ENCODE measurements around the gene MOK. TPM values are rescaled to one million over a fixed set of nuclear protein-coding genes. Genes with fewer than 3 reads are reported as not detected.

The MOK gene
- total and polyA plus RNA-seq, 2 donors: 12.9 to 19.3 TPM

- Histone ChIP-seq H3K4me1 (ENCODE audit: insufficient read depth) (no peaks in the 10 kb centered on the region), H3K4me3 (ENCODE audit: low read depth, low read length) (no peak overlapping the region), H3K27ac (ENCODE audit: low read depth) (no peak overlapping the region), H3K36me3 (ENCODE audit: insufficient read depth) (peaks cover 4% of the 10 kb centered on the region)
- DNase-seq (ENCODE audit: extremely low spot score): no peak
- WGBS: 90% methylated on average over 10 of the region's 10 CpGs
These were observed 91.5 kb downstream of the MOK start for GRCh38 chr14:102213470-102213869.

- H3K36me3 ChIP-seq (ENCODE audit: insufficient read depth): peaks cover 4% of the 10 kb centered on the region
- WGBS: 93% methylated on average over 10 of the region's 10 CpGs
These were observed 92.1 kb downstream of the MOK start for GRCh38 chr14:102212845-102213244.

GRCh38 chr14:102212356-102212755 is 92.6 kb downstream of the MOK start:
- no peak for DNase-seq (ENCODE audit: extremely low spot score)
- H3K27ac ChIP-seq (ENCODE audit: low read depth): no peak overlapping the region
- no peaks in the 10 kb centered on the region for H3K4me1 ChIP-seq (ENCODE audit: insufficient read depth)
- H3K36me3 ChIP-seq (ENCODE audit: insufficient read depth): peaks cover 4% of the 10 kb centered on the region
- 94% methylated on average over 8 of the region's 8 CpGs for WGBS
- H3K4me3 ChIP-seq (ENCODE audit: low read depth, low read length): no peak overlapping the region

More at GRCh38 chr14:102212845-102213244, 92.1 kb downstream of the MOK start:
- DNase-seq (ENCODE audit: extremely low spot score): no peak
- Histone ChIP-seq H3K4me3 (ENCODE audit: low read depth, low read length) (no peak overlapping the region), H3K27ac (ENCODE audit: low read depth) (no peak overlapping the region), H3K4me1 (ENCODE audit: insufficient read depth) (no peaks in the 10 kb centered on the region)

- DNase-seq (ENCODE audit: extremely low spot score): no peak
- Histone ChIP-seq H3K4me1 (ENCODE audit: insufficient read depth) (no peaks in the 10 kb centered on the region), H3K4me3 (ENCODE audit: low read depth, low read length) (no peak overlapping the region), H3K36me3 (ENCODE audit: insufficient read depth) (peaks cover 4% of the 10 kb centered on the region), H3K27ac (ENCODE audit: low read depth) (no peak overlapping the region)
- 96% methylated on average over 12 of the region's 12 CpGs for WGBS
These were observed 93.7 kb downstream of the MOK start for GRCh38 chr14:102211240-102211639.

GRCh38 chr14:102210421-102211042 is 94.4 kb downstream of the MOK start:
- Histone ChIP-seq H3K27ac (ENCODE audit: low read depth) (no peak overlapping the region), H3K4me1 (ENCODE audit: insufficient read depth) (no peaks in the 10 kb centered on the region), H3K36me3 (ENCODE audit: insufficient read depth) (peaks cover 4% of the 10 kb centered on the region), H3K4me3 (ENCODE audit: low read depth, low read length) (no peak overlapping the region)
- 91% methylated on average over 25 of the region's 25 CpGs for WGBS
- no peak for DNase-seq (ENCODE audit: extremely low spot score)

GRCh38 chr14:102209224-102209966 is 95.6 kb downstream of the MOK start:
- peaks cover 4% of the 10 kb centered on the region for H3K36me3 ChIP-seq (ENCODE audit: insufficient read depth)
- no peak for DNase-seq (ENCODE audit: extremely low spot score)

GRCh38 chr14:102208741-102209140 is 96.2 kb downstream of the MOK start:
- no peaks in the 10 kb centered on the region for H3K4me1 ChIP-seq (ENCODE audit: insufficient read depth)
- H3K36me3 ChIP-seq (ENCODE audit: insufficient read depth): peaks cover 6% of the 10 kb centered on the region
- no peak overlapping the region for H3K4me3 ChIP-seq (ENCODE audit: low read depth, low read length)
- WGBS: 96% methylated on average over 17 of the region's 17 CpGs
- H3K27ac ChIP-seq (ENCODE audit: low read depth): no peak overlapping the region
- no peak for DNase-seq (ENCODE audit: extremely low spot score)

More at GRCh38 chr14:102209224-102209966, 95.6 kb downstream of the MOK start:
- 82% methylated on average over 19 of the region's 19 CpGs for WGBS
- no peak overlapping the region for H3K4me3 ChIP-seq (ENCODE audit: low read depth, low read length)
- H3K4me1 ChIP-seq (ENCODE audit: insufficient read depth): no peaks in the 10 kb centered on the region
- H3K27ac ChIP-seq (ENCODE audit: low read depth): no peak overlapping the region

GRCh38 chr14:102207831-102208365 is 97.1 kb downstream of the MOK start:
- H3K4me3 ChIP-seq (ENCODE audit: low read depth, low read length): no peak overlapping the region
- 94% methylated on average over 13 of the region's 13 CpGs for WGBS
- DNase-seq (ENCODE audit: extremely low spot score): no peak
- H3K4me1 ChIP-seq (ENCODE audit: insufficient read depth): no peaks in the 10 kb centered on the region
- peaks cover 6% of the 10 kb centered on the region for H3K36me3 ChIP-seq (ENCODE audit: insufficient read depth)
- no peak overlapping the region for H3K27ac ChIP-seq (ENCODE audit: low read depth)

GRCh38 chr14:102206918-102207317 is 98.0 kb downstream of the MOK start:
- peaks cover 6% of the 10 kb centered on the region for H3K36me3 ChIP-seq (ENCODE audit: insufficient read depth)

GRCh38 chr14:102205560-102205959 is 99.4 kb downstream of the MOK start:
- Histone ChIP-seq H3K36me3 (ENCODE audit: insufficient read depth) (peaks cover 6% of the 10 kb centered on the region), H3K4me3 (ENCODE audit: low read depth, low read length) (no peak overlapping the region), H3K4me1 (ENCODE audit: insufficient read depth) (no peaks in the 10 kb centered on the region), H3K27ac (ENCODE audit: low read depth) (no peak overlapping the region)
- WGBS: 94% methylated on average over 5 of the region's 5 CpGs
- DNase-seq (ENCODE audit: extremely low spot score): no peak

More at GRCh38 chr14:102206918-102207317, 98.0 kb downstream of the MOK start:
- 82% methylated on average over 8 of the region's 8 CpGs for WGBS
- no peak overlapping the region for H3K27ac ChIP-seq (ENCODE audit: low read depth)
- no peak overlapping the region for H3K4me3 ChIP-seq (ENCODE audit: low read depth, low read length)
- no peak for DNase-seq (ENCODE audit: extremely low spot score)
- H3K4me1 ChIP-seq (ENCODE audit: insufficient read depth): no peaks in the 10 kb centered on the region

GRCh38 chr14:102203382-102203781 is 101.6 kb downstream of the MOK start:
- no peak for DNase-seq (ENCODE audit: extremely low spot score)
- Histone ChIP-seq H3K27ac (ENCODE audit: low read depth) (no peak overlapping the region), H3K4me1 (ENCODE audit: insufficient read depth) (no peaks in the 10 kb centered on the region), H3K36me3 (ENCODE audit: insufficient read depth) (peaks cover 2% of the 10 kb centered on the region), H3K4me3 (ENCODE audit: low read depth, low read length) (no peak overlapping the region)
- 82% methylated on average over 6 of the region's 6 CpGs for WGBS

GRCh38 chr14:102202944-102203343 is 102.0 kb downstream of the MOK start:
- WGBS: 95% methylated on average over 3 of the region's 3 CpGs
- Histone ChIP-seq H3K27ac (ENCODE audit: low read depth) (no peak overlapping the region), H3K4me1 (ENCODE audit: insufficient read depth) (no peaks in the 10 kb centered on the region), H3K4me3 (ENCODE audit: low read depth, low read length) (no peak overlapping the region), H3K36me3 (ENCODE audit: insufficient read depth) (peaks cover 2% of the 10 kb centered on the region)
- no peak for DNase-seq (ENCODE audit: extremely low spot score)

GRCh38 chr14:102201776-102202175 is 103.2 kb downstream of the MOK start:
- no peak for DNase-seq (ENCODE audit: extremely low spot score)
- WGBS: 81% methylated on average over 4 of the region's 4 CpGs
- no peak overlapping the region for H3K27ac ChIP-seq (ENCODE audit: low read depth)

GRCh38 chr14:102201353-102201738 is 103.6 kb downstream of the MOK start:
- no peak for DNase-seq (ENCODE audit: extremely low spot score)
- H3K4me3 ChIP-seq (ENCODE audit: low read depth, low read length): no peak overlapping the region
- 89% methylated on average over 9 of the region's 9 CpGs for WGBS
- H3K27ac ChIP-seq (ENCODE audit: low read depth): no peak overlapping the region
- H3K36me3 ChIP-seq (ENCODE audit: insufficient read depth): peaks cover 2% of the 10 kb centered on the region
- no peaks in the 10 kb centered on the region for H3K4me1 ChIP-seq (ENCODE audit: insufficient read depth)

More at GRCh38 chr14:102201776-102202175, 103.2 kb downstream of the MOK start:
- Histone ChIP-seq H3K4me3 (ENCODE audit: low read depth, low read length) (no peak overlapping the region), H3K36me3 (ENCODE audit: insufficient read depth) (peaks cover 2% of the 10 kb centered on the region), H3K4me1 (ENCODE audit: insufficient read depth) (no peaks in the 10 kb centered on the region)
